Parathyroid adenoma (tissue), 2 donors: ENCODE data around the gene ADAMTS8.

Experiments used
- H2AFZ ChIP-seq: fragments of 300-600 bp; sonication (generic); one replicate; pipeline ENCODE4 v1.7.0; 2017; ENCODE audit warnings: antibody characterized with exemption, mild to moderate bottlenecking
- H3K27ac ChIP-seq: fragments of 300-600 bp; sonication (generic); one replicate; pipeline ENCODE4 v1.7.0; 2017
- H3K27me3 ChIP-seq: fragments of 300-600 bp; sonication (generic); one replicate; pipeline ENCODE4 v1.7.0; 2017; ENCODE audit warnings: low read length; ENCODE audit not compliant: control insufficient read depth, insufficient read depth
- H3K36me3 ChIP-seq: fragments of 300-600 bp; sonication (generic); one replicate; pipeline ENCODE4 v1.7.0; 2017; ENCODE audit warnings: low read length; ENCODE audit not compliant: control insufficient read depth, insufficient read depth
- H3K4me1 ChIP-seq: fragments of 300-600 bp; sonication (generic); one replicate; pipeline ENCODE4 v1.7.0; 2017; ENCODE audit warnings: control low read depth
- H3K4me2 ChIP-seq: fragments of 300-600 bp; sonication (generic); one replicate; pipeline ENCODE4 v1.7.0; 2017; ENCODE audit warnings: low read length
- H3K4me3 ChIP-seq: fragments of 300-600 bp; sonication (generic); one replicate; pipeline ENCODE4 v1.7.0; 2017; ENCODE audit warnings: low read depth, low read length
- H3K79me2 ChIP-seq: fragments of 300-600 bp; sonication (generic); one replicate; pipeline ENCODE4 v1.7.0; 2017; ENCODE audit warnings: control low read depth
- H3K9ac ChIP-seq: fragments of 300-600 bp; sonication (generic); one replicate; pipeline ENCODE4 v1.7.0; 2017; ENCODE audit warnings: mild to moderate bottlenecking
- H3K9me3 ChIP-seq: fragments of 300-600 bp; sonication (generic); one replicate; pipeline ENCODE4 v1.7.0; 2017; ENCODE audit warnings: low read length; ENCODE audit not compliant: control insufficient read depth
- TF ChIP-seq, protein P1 (sequence below): fragments of 300-600 bp; sonication (generic); IDR thresholded peaks from one replicate; pipeline ENCODE4 v1.7.0; 2017; ENCODE audit warnings: antibody characterized with exemption, mild to moderate bottlenecking
- donor health status: primary hyperparathyroidism.

The ADAMTS8 gene

DNA sequence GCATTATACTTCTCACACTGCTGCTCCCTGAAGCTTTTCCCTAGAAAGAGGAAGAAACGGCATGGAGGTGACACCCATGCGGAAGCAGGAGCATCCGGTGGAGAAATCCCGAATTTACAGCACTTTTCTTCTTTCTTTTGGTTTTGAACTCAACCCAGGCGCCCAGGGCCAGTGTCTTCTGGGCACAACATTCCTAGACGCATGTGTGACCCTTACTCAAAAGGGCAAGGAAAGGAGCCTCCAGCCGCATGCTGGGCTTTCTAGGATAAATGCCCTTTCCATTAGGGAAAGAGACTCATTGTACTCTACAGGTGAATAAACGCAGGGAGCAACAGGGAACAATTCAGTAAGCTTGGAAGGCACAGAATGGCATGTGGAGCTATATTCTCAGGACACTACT is 19.5 kb downstream of the ADAMTS8 start:
- H2AFZ ChIP-seq, result no peak overlapping the region
- no peaks in the 10 kb centered on the region for H3K27me3 ChIP-seq
- no peaks in the 10 kb centered on the region for H3K4me1 ChIP-seq
- H3K27ac ChIP-seq, result no peak overlapping the region
- H3K4me3 ChIP-seq, result no peak overlapping the region
- no peaks in the 10 kb centered on the region for H3K9me3 ChIP-seq
- no peaks in the 10 kb centered on the region for H3K79me2 ChIP-seq
- TF ChIP-seq, protein P1, sequence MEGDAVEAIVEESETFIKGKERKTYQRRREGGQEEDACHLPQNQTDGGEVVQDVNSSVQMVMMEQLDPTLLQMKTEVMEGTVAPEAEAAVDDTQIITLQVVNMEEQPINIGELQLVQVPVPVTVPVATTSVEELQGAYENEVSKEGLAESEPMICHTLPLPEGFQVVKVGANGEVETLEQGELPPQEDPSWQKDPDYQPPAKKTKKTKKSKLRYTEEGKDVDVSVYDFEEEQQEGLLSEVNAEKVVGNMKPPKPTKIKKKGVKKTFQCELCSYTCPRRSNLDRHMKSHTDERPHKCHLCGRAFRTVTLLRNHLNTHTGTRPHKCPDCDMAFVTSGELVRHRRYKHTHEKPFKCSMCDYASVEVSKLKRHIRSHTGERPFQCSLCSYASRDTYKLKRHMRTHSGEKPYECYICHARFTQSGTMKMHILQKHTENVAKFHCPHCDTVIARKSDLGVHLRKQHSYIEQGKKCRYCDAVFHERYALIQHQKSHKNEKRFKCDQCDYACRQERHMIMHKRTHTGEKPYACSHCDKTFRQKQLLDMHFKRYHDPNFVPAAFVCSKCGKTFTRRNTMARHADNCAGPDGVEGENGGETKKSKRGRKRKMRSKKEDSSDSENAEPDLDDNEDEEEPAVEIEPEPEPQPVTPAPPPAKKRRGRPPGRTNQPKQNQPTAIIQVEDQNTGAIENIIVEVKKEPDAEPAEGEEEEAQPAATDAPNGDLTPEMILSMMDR, result no peak
- no peak overlapping the region for H3K9ac ChIP-seq
- no peak overlapping the region for H3K4me2 ChIP-seq
- no peaks in the 10 kb centered on the region for H3K36me3 ChIP-seq

DNA sequence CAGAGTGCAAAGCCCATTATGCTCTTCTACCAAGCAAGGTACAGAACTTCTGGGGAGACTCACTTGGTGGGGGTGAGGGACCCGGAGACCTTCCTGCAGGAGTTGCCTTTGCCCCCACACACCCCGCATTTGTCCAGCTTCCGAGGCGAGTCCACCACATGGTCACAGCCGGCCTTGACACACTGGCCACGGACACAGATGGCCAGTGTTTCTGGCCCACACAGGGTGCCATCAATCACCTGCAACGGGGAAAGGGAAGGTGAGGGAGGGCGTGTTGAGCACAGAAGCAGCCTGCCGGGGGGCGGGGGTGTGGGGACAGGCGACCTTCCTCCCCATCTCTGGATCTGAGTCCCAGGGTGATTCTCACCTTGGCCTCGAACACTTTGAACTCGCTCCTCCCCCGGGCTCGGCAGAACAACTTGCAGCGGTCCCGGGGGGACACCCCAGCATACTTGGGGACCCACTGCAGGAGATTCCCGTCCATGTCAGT is 20.0 kb downstream of the ADAMTS8 start:
- Histone ChIP-seq H3K36me3 (no peaks in the 10 kb centered on the region), H3K9ac (no peak overlapping the region), H3K4me1 (no peaks in the 10 kb centered on the region), H3K27ac (no peak overlapping the region), H3K4me3 (no peak overlapping the region), H3K79me2 (no peaks in the 10 kb centered on the region), H3K27me3 (no peaks in the 10 kb centered on the region), H2AFZ (no peak overlapping the region), H3K9me3 (no peaks in the 10 kb centered on the region), H3K4me2 (no peak overlapping the region)
- TF ChIP-seq, protein P1, result no peak

- H3K79me2 ChIP-seq, result no peaks in the 10 kb centered on the region
- no peaks in the 10 kb centered on the region for H3K4me1 ChIP-seq
- H3K9ac ChIP-seq, result no peak overlapping the region
- H3K27me3 ChIP-seq, result no peaks in the 10 kb centered on the region
- H3K36me3 ChIP-seq, result no peaks in the 10 kb centered on the region
- no peak overlapping the region for H2AFZ ChIP-seq
- H3K27ac ChIP-seq, result no peak overlapping the region
- TF ChIP-seq, protein P1, result no peak
- H3K4me3 ChIP-seq, result no peak overlapping the region
- H3K4me2 ChIP-seq, result no peak overlapping the region
- no peaks in the 10 kb centered on the region for H3K9me3 ChIP-seq
These were observed 20.4 kb downstream of the ADAMTS8 start for GRCh38 chr11:130407978-130408377.

DNA sequence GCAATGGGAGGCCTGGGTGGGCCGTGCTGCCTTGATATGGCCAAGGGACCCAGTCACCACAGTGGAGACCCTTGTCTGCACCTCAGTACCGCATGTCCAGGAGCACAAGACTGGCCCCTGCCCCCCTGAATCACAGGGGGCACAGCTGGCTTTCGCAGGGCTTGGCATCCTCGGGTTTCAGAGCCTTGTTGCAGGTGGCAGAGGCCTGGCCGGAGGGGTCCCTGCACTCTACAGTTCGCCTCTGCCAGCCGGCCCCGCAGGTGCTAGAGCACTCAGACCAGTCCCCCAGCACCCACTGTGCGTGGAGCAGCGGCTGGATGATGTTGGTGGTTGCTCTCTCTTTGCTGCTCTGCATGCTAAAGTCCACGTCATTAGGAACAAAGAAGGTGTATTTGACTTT is 23.0 kb downstream of the ADAMTS8 start:
- Histone ChIP-seq H3K4me2 (no peak overlapping the region), H3K4me1 (no peaks in the 10 kb centered on the region), H3K9ac (no peak overlapping the region), H3K27me3 (no peaks in the 10 kb centered on the region), H2AFZ (no peak overlapping the region), H3K4me3 (no peak overlapping the region), H3K79me2 (no peaks in the 10 kb centered on the region), H3K27ac (no peak overlapping the region), H3K9me3 (no peaks in the 10 kb centered on the region), H3K36me3 (no peaks in the 10 kb centered on the region)
- TF ChIP-seq, protein P1, result no peak

DNA sequence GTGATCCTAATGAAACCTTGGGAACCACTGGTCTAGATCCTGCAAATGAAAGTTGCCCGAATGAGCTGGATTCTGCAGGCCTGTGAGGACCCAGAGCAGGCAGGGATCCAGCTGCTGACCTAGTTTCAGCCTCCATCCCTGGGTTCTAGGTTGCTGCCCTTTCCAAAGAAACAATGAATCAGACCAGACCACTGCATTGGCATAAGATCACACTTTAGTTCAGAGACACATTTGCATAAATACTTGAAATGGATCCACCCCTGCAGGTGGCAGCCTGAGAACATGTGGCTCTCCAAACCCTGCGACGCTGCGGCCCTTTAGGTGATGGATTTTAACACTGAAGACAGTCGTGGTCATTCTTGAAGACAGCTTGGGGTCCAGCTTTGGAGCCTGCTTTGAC is 23.7 kb downstream of the ADAMTS8 start:
- H3K27ac ChIP-seq, result no peak overlapping the region

More for the DNA sequence above, 23.7 kb downstream of the ADAMTS8 start:
- no peaks in the 10 kb centered on the region for H3K4me1 ChIP-seq
- no peak overlapping the region for H3K9ac ChIP-seq
- H3K27me3 ChIP-seq, result no peaks in the 10 kb centered on the region
- no peak overlapping the region for H2AFZ ChIP-seq
- no peaks in the 10 kb centered on the region for H3K9me3 ChIP-seq
- no peak overlapping the region for H3K4me3 ChIP-seq
- TF ChIP-seq, protein P1, result no peak
- H3K36me3 ChIP-seq, result no peaks in the 10 kb centered on the region
- H3K79me2 ChIP-seq, result no peaks in the 10 kb centered on the region
- H3K4me2 ChIP-seq, result no peak overlapping the region
